Measurements from ENCODE around the gene MADD. TPM values are rescaled to one million over a fixed set of nuclear protein-coding genes. Genes with fewer than 3 reads are reported as not detected.

The MADD gene
- polyA plus RNA-seq, 1 donor from 2014 or later: 66.9 TPM

GRCh38 chr11:47253660-47254059 lies 16.3 kb upstream of the MADD start:
- H3K9me3 ChIP-seq (ENCODE audit: low read length): no peaks in the 10 kb centered on the region

GRCh38 chr11:47254386-47254785 lies 15.5 kb upstream of the MADD start:
- no peaks in the 10 kb centered on the region for H3K9me3 ChIP-seq (ENCODE audit: low read length)
- no peak overlapping the region for H3K27ac ChIP-seq (ENCODE audit: low read length)
- no peak overlapping the region for H3K9ac ChIP-seq (ENCODE audit: low read length)
- H3F3A ChIP-seq (ENCODE audit: insufficient read depth, low read length, poor library complexity, severe bottlenecking): no peaks in the 10 kb centered on the region
- no peaks in the 10 kb centered on the region for H4K20me1 ChIP-seq (ENCODE audit: insufficient read depth)
- no peaks in the 10 kb centered on the region for H3K27me3 ChIP-seq (ENCODE audit: insufficient read depth, low read depth, low read length)
- no peak overlapping the region for H3K4me3 ChIP-seq (ENCODE audit: low read length)
- H3K9me2 ChIP-seq (ENCODE audit: insufficient read depth, low read length): no peaks in the 10 kb centered on the region
- no peak overlapping the region for H3K4me2 ChIP-seq (ENCODE audit: low read length)
- TF ChIP-seq SMC3 (conservative IDR thresholded peaks at IDR 0.05; ENCODE audit: poor library complexity) (no peak), REST (IDR thresholded peaks at IDR 0.05; ENCODE audit: borderline replicate concordance) (no peak), TAF1 (IDR thresholded peaks at IDR 0.05; ENCODE audit: low read depth) (no peak), POLR2AphosphoS5 (IDR thresholded peaks at IDR 0.05) (no peak), RAD21 (conservative IDR thresholded peaks at IDR 0.05) (no peak), EZH2 (IDR thresholded peaks at IDR 0.05; ENCODE audit: borderline replicate concordance, insufficient read depth, low read length, poor library complexity, severe bottlenecking) (no peak), CTCF (IDR thresholded peaks at IDR 0.05; ENCODE audit: poor library complexity, severe bottlenecking) (no peak), EP300 (conservative IDR thresholded peaks at IDR 0.05; ENCODE audit: poor library complexity, severe bottlenecking) (no peak), MXI1 (conservative IDR thresholded peaks at IDR 0.05; ENCODE audit: poor library complexity, severe bottlenecking) (no peak)
- H3K36me3 ChIP-seq (ENCODE audit: insufficient read depth, low read length): no peaks in the 10 kb centered on the region
- H2AFZ ChIP-seq (ENCODE audit: low read depth, low read length): no peak overlapping the region
- peaks cover 2% of the 10 kb centered on the region for H3K79me2 ChIP-seq (replicated peaks; ENCODE audit: insufficient read depth, low read length)

More at GRCh38 chr11:47253660-47254059, 16.3 kb upstream of the MADD start:
- H3K27ac ChIP-seq (ENCODE audit: low read length): no peak overlapping the region
- H4K20me1 ChIP-seq (ENCODE audit: insufficient read depth): no peaks in the 10 kb centered on the region
- no peaks in the 10 kb centered on the region for H3K9me2 ChIP-seq (ENCODE audit: insufficient read depth, low read length)
- no peak overlapping the region for H3K4me3 ChIP-seq (ENCODE audit: low read length)
- no peaks in the 10 kb centered on the region for H3K27me3 ChIP-seq (ENCODE audit: insufficient read depth, low read depth, low read length)
- H3F3A ChIP-seq (ENCODE audit: insufficient read depth, low read length, poor library complexity, severe bottlenecking): no peaks in the 10 kb centered on the region
- no peak overlapping the region for H3K4me2 ChIP-seq (ENCODE audit: low read length)
- no peak overlapping the region for H2AFZ ChIP-seq (ENCODE audit: low read depth, low read length)
- no peaks in the 10 kb centered on the region for H3K36me3 ChIP-seq (ENCODE audit: insufficient read depth, low read length)
- TF ChIP-seq POLR2AphosphoS5 (IDR thresholded peaks at IDR 0.05): no peak
- no peak for TF ChIP-seq TAF1 (IDR thresholded peaks at IDR 0.05; ENCODE audit: low read depth)
- peaks cover 4% of the 10 kb centered on the region for H3K79me2 ChIP-seq (replicated peaks; ENCODE audit: insufficient read depth, low read length)
- no peak overlapping the region for H3K9ac ChIP-seq (ENCODE audit: low read length)

- no peak overlapping the region for H3K4me2 ChIP-seq (ENCODE audit: low read length)
- H3K9me3 ChIP-seq (ENCODE audit: low read length): no peaks in the 10 kb centered on the region
- H3K27ac ChIP-seq (ENCODE audit: low read length): no peak overlapping the region
- TF ChIP-seq EZH2 (IDR thresholded peaks at IDR 0.05; ENCODE audit: borderline replicate concordance, insufficient read depth, low read length, poor library complexity, severe bottlenecking) (no peak), REST (IDR thresholded peaks at IDR 0.05; ENCODE audit: borderline replicate concordance) (no peak), POLR2AphosphoS5 (IDR thresholded peaks at IDR 0.05) (no peak), TAF1 (IDR thresholded peaks at IDR 0.05; ENCODE audit: low read depth) (no peak), RAD21 (conservative IDR thresholded peaks at IDR 0.05) (no peak), EP300 (conservative IDR thresholded peaks at IDR 0.05; ENCODE audit: poor library complexity, severe bottlenecking) (no peak), CTCF (IDR thresholded peaks at IDR 0.05; ENCODE audit: poor library complexity, severe bottlenecking) (no peak)
- H3F3A ChIP-seq (ENCODE audit: insufficient read depth, low read length, poor library complexity, severe bottlenecking): no peaks in the 10 kb centered on the region
- H2AFZ ChIP-seq (ENCODE audit: low read depth, low read length): no peak overlapping the region
- no peaks in the 10 kb centered on the region for H3K79me2 ChIP-seq (replicated peaks; ENCODE audit: insufficient read depth, low read length)
- no peaks in the 10 kb centered on the region for H3K9me2 ChIP-seq (ENCODE audit: insufficient read depth, low read length)
- H3K9ac ChIP-seq (ENCODE audit: low read length): no peak overlapping the region
- no peaks in the 10 kb centered on the region for H3K27me3 ChIP-seq (ENCODE audit: insufficient read depth, low read depth, low read length)
- no peak overlapping the region for H3K4me3 ChIP-seq (ENCODE audit: low read length)
- no peaks in the 10 kb centered on the region for H3K36me3 ChIP-seq (ENCODE audit: insufficient read depth, low read length)
- H4K20me1 ChIP-seq (ENCODE audit: insufficient read depth): no peaks in the 10 kb centered on the region
Observed at GRCh38 chr11:47256374-47256773, 13.6 kb upstream of the MADD start.
